ENCODE measurements around the gene MARCHF3. TPM values are rescaled to one million over a fixed set of nuclear protein-coding genes. Genes with fewer than 3 reads are reported as not detected.

MARCHF3 gene
- polyA plus RNA-seq, 2 of the 4 experiments (the other 2 are of a cell fraction): 0.39 to 0.68 TPM

GRCh38 chr5:127015716-127016115 lies 14.6 kb downstream of the MARCHF3 start:
- FAIRE-seq (no peak), DNase-seq (ENCODE audit: low read depth in 1 of 2, low spot score in 1 of 2) (no peak), ATAC-seq (no peak)
- CTCF ChIA-PET: interaction anchor here (0.6 to 1.1 kb wide), 2 partner anchors 9 to 496 kb away, joined by 3 read pairs; no protein-coding TSS in a partner anchor
- TF ChIP-seq BCL3 (IDR thresholded peaks at IDR 0.05) (no peak), HMGXB4 (CRISPR knock-in tag; IDR thresholded peaks at IDR 0.05; ENCODE audit: borderline replicate concordance) (no peak), HDAC2 (IDR thresholded peaks at IDR 0.05) (no peak), HOXA7 (CRISPR knock-in tag; IDR thresholded peaks at IDR 0.05) (no peak), HEYL (CRISPR knock-in tag; IDR thresholded peaks at IDR 0.05) (no peak), MAZ (IDR thresholded peaks at IDR 0.05; ENCODE audit: borderline replicate concordance, low read depth, low read length) (no peak), ELK1 (IDR thresholded peaks at IDR 0.05; ENCODE audit: low read depth, low read length) (no peak), REST (IDR thresholded peaks at IDR 0.05) (no peak), RAD21 (conservative IDR thresholded peaks at IDR 0.05 in 1 of 2, IDR thresholded peaks at IDR 0.05 in 1 of 2) (no peak), CHD4 (IDR thresholded peaks at IDR 0.05; ENCODE audit: borderline replicate concordance) (no peak), E2F6 (IDR thresholded peaks at IDR 0.05; ENCODE audit: borderline replicate concordance, low read depth) (no peak), NR3C1 (IDR thresholded peaks at IDR 0.05) (no peak), TP53 (CRISPR knock-in tag; IDR thresholded peaks at IDR 0.05) (no peak), CTCF (IDR thresholded peaks at IDR 0.05) (no peak), KDM5A (IDR thresholded peaks at IDR 0.05) (no peak), HOXB13 (CRISPR knock-in tag; IDR thresholded peaks at IDR 0.05; ENCODE audit: low read depth) (no peak), MYC (IDR thresholded peaks at IDR 0.05; ENCODE audit: borderline replicate concordance, low read length) (no peak), ATOH8 (CRISPR knock-in tag; IDR thresholded peaks at IDR 0.05; ENCODE audit: low read depth) (no peak), MAFK (IDR thresholded peaks at IDR 0.05; ENCODE audit: partially characterized antibody) (no peak), MAX (IDR thresholded peaks at IDR 0.05) (no peak)
- Histone ChIP-seq H3K9me3 (no peaks in the 10 kb centered on the region), H3K27ac (no peak overlapping the region), H3K4me3 (no peak overlapping the region), H3K4me1 (no peaks in the 10 kb centered on the region), H3K4me2 (no peak overlapping the region)
- POLR2A ChIA-PET: no interaction called here
- 11% methylated on average over 4 of the region's 4 CpGs for WGBS (ENCODE audit: missing lambda C conversion rate)

Measured in A549 (cell line).